Kidney (tissue), 14 donors: Measurements from ENCODE around the gene PLA2G2D. TPM values are rescaled to one million over a fixed set of nuclear protein-coding genes. Genes with fewer than 3 reads are reported as not detected.

Experiments
- DNase-seq, 5 donors: peaks; one replicate each; pipeline ENCODE4 v3.0.0-alpha.2; 2013 to 2020
- FAIRE-seq: peaks from 2 replicates; lab custom pipeline; 2012; peaks lifted over from hg19 to GRCh38; lab: Jason Lieb, UNC
- H3K27ac ChIP-seq, 2 donors: one replicate each; pipeline ENCODE4 v1.7.0; 2013; ENCODE audit warnings: low read depth in 2 of 2, low read length in 2 of 2, inconsistent platforms in 1 of 2
- H3K27me3 ChIP-seq: one replicate; pipeline ENCODE4 v1.7.1; 2013; ENCODE audit warnings: low read length, inconsistent platforms; ENCODE audit not compliant: control insufficient read depth, insufficient read depth
- H3K36me3 ChIP-seq, 3 donors: one replicate each; pipeline versions ENCODE4 v1.7.0 to v1.7.1; 2013; ENCODE audit warnings: low read length in 3 of 3, control low read depth in 1 of 3, inconsistent platforms in 1 of 3; ENCODE audit not compliant: insufficient read depth in 3 of 3, control insufficient read depth in 2 of 3
- H3K4me1 ChIP-seq, 3 donors: one replicate each; pipeline versions ENCODE4 v1.7.0 to v1.7.1; 2013; ENCODE audit warnings: low read length in 3 of 3, inconsistent platforms in 1 of 3, low read depth in 1 of 3; ENCODE audit not compliant: control insufficient read depth in 2 of 3, insufficient read depth in 2 of 3
- H3K4me3 ChIP-seq, 3 donors: one replicate each; pipeline versions ENCODE4 v1.7.0 to v1.8.1; 2013; ENCODE audit warnings: low read length in 3 of 3, control low read depth in 1 of 3, inconsistent platforms in 1 of 3
- H3K9ac ChIP-seq, 3 donors: one replicate each; pipeline versions ENCODE4 v1.7.0 to v1.7.1; 2013; ENCODE audit warnings: low read length in 3 of 3, control low read depth in 1 of 3, inconsistent platforms in 1 of 3
- H3K9me3 ChIP-seq, 3 donors: one replicate each; pipeline versions ENCODE4 v1.7.0 to v1.7.1; 2013; ENCODE audit warnings: low read length in 3 of 3, control low read depth in 1 of 3, inconsistent platforms in 1 of 3; ENCODE audit not compliant: control insufficient read depth in 2 of 3, insufficient read depth in 1 of 3
- intact Hi-C: fragments of 100-400 bp; cut with DNase I; formaldehyde crosslinking; loops from one replicate; pipeline ENCODE4 v1.11.1; 2022
- polyA plus RNA-seq: library from polyadenylated mRNA; stranded (reverse); fragments of 350-450 nt; fragmentation: Illumina TruSeq; extraction: RNeasy Lipid Tissue Mini Kit (QIAGEN cat#74804); gene quantifications from one replicate; pipeline ENCODE4 v1.2.3, GENCODE V29; 2014; ENCODE audit warnings: low read depth, low replicate concordance; ENCODE audit not compliant: insufficient read depth
- total RNA-seq: library from RNA; stranded (reverse); fragmentation: NEBNext Ultra II Directional; extraction: Animal tissue kit (Norgen Biotek cat#: 25700); gene quantifications from one replicate; pipeline ENCODE4 v1.2.1, GENCODE V29; 2021
- TF ChIP-seq, protein P1 (sequence below): IDR thresholded peaks from 3 replicates; pipeline ENCODE4 v1.5.1; 2012; ENCODE audit warnings: mild to moderate bottlenecking, moderate library complexity, borderline replicate concordance; ENCODE audit not compliant: insufficient read depth; ENCODE audit errors: extremely low read depth
- donor health status: control.
- donor health status: control.
- donor health status: control.
- donor health status: control.
- donor health status: control.
- donor health status: DM: yes; HTN: yes; CAD: no.
- donor health status: Normal renal cell carcinoma (clear cell type).

The PLA2G2D gene
- total and polyA plus RNA-seq, 2 donors from 2014 or later, result 1.1 TPM; not detected in 1

DNA sequence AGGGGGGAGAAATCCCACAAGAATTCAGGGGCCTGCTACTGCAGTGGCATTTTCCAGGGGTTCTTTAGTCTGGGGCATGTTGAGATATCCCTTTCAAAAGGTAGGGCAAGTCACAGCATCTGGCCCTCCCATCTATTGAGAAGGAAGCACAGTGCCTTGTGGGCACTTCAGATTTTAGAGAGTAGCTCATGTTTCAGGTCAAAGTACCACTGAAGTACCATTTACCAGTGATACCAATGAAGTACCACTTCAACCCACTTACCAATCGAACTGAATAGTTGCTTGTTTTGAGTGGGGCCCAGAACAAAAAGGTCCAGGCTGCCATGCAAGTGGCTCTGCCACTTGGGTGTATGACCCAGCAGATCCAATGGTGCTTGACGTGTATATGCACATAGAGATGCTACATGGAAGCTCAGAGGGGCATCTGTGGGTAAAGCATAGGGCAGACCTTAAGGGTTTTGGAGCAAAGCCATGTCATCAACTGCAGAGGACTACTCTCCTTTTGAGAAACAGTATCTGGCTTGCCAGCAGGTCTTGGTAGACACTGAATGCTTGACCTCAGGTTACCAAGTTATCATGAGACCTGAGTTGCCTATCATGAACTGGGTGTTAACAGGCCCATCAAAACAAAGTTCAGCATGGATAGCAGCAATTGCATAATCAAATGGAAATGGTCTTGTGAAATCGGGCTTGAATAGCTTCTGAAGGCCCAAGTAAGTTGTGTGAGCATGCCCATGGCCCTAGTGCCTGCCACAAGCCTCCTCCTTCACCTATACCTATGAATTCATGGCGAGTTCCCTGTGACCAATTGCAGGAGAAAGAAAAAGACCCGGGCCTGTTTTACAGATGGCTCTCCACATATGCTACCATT is 23.5 kb downstream of the PLA2G2D start:
- FAIRE-seq (no peak), DNase-seq (no peak)
- Histone ChIP-seq H3K4me1 (no peaks in the 10 kb centered on the region), H3K9me3 (no peaks in the 10 kb centered on the region), H3K27ac (no peak overlapping the region), H3K36me3 (no peaks in the 10 kb centered on the region), H3K27me3 (no peaks in the 10 kb centered on the region), H3K4me3 (no peak overlapping the region), H3K9ac (no peak overlapping the region)
- intact Hi-C loops, result no loop called here
- TF ChIP-seq, protein P1, sequence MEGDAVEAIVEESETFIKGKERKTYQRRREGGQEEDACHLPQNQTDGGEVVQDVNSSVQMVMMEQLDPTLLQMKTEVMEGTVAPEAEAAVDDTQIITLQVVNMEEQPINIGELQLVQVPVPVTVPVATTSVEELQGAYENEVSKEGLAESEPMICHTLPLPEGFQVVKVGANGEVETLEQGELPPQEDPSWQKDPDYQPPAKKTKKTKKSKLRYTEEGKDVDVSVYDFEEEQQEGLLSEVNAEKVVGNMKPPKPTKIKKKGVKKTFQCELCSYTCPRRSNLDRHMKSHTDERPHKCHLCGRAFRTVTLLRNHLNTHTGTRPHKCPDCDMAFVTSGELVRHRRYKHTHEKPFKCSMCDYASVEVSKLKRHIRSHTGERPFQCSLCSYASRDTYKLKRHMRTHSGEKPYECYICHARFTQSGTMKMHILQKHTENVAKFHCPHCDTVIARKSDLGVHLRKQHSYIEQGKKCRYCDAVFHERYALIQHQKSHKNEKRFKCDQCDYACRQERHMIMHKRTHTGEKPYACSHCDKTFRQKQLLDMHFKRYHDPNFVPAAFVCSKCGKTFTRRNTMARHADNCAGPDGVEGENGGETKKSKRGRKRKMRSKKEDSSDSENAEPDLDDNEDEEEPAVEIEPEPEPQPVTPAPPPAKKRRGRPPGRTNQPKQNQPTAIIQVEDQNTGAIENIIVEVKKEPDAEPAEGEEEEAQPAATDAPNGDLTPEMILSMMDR, result no peak

DNA sequence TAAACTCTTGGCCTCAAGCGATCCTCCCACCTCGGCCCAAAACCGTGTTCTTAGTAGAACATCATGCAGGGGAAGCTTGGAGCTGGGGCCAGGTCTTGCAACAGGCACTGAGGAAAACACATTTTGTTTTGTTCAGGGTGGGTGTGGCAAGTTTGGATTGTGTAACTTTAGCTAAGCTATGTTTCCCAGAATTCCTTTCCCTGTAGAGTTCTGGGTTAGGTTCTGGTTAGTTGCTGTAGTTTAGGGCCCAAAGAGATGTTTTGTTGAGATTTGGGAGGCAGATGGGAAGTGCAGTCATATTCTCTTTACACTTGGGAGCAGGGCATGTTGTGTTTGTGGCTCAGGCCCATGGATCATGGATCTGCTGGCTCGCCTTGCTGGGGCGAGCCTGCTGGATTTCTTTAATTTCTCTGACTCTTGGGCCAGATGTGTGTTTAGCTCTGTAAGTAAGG is 25.4 kb downstream of the PLA2G2D start:
- TF ChIP-seq, protein P1, result no peak
- intact Hi-C loops, result no loop called here
- H3K9ac ChIP-seq, result no peak overlapping the region
- H3K4me3 ChIP-seq, result no peak overlapping the region
- DNase-seq (no peak), FAIRE-seq (no peak)
- H3K4me1 ChIP-seq, result no peaks in the 10 kb centered on the region
- H3K27me3 ChIP-seq, result no peaks in the 10 kb centered on the region
- H3K36me3 ChIP-seq, result no peaks in the 10 kb centered on the region
- H3K9me3 ChIP-seq, result no peaks in the 10 kb centered on the region
- no peak overlapping the region for H3K27ac ChIP-seq

DNA sequence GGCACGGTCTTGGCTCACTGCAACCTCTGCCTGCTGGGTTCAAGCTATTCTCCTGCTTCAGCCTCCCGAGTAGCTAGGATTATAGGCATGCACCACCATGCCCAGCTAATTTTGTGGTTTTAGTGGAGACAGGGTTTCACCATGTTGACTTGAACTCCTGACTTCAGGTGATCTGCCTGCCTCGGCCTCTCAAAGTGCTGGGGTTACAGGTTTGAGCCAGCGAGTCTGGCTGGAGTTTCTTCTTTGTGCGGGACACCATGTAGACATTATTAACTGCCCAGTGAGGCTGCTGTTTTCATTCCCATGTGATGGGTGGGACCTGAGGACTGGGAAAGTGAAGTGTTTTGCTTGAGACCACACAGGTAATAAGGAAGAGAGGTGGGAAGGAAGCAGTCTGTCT is 26.0 kb downstream of the PLA2G2D start:
- Histone ChIP-seq H3K36me3 (no peaks in the 10 kb centered on the region), H3K4me1 (no peaks in the 10 kb centered on the region), H3K9me3 (no peaks in the 10 kb centered on the region), H3K4me3 (no peak overlapping the region), H3K27ac (no peak overlapping the region), H3K9ac (no peak overlapping the region), H3K27me3 (no peaks in the 10 kb centered on the region)
- DNase-seq (no peak), FAIRE-seq (no peak)
- TF ChIP-seq, protein P1, result no peak
- intact Hi-C loops, result no loop called here
